H1 (cell line): ENCODE measurements around the gene RAB11A. TPM values are rescaled to one million over a fixed set of nuclear protein-coding genes. Genes with fewer than 3 reads are reported as not detected.

Source experiments
- polyA plus RNA-seq, 7 experiments: library from polyadenylated mRNA; depleted of rRNA in 3 of 7; stranded (reverse) in 5 of 7; unstranded in 2 of 7; fragments of >200 nt in 5 of 7; fragments of 200-250 nt in 2 of 7; gene quantifications; 1 replicate in 5 of 7; 2 replicates in 1 of 7; 4 replicates in 1 of 7; pipeline versions ENCODE4 v1.2.1 to v1.2.3, GENCODE V29; 2011 to 2013; ENCODE audit warnings: missing spikeins in 2 of 7, mixed read lengths in 2 of 7
- total RNA-seq: library from RNA; stranded (reverse); fragmentation: NEBNext Ultra II Directional; extraction: Animal tissue kit (Norgen Biotek cat#: 25700); gene quantifications from 2 replicates; pipeline ENCODE4 v1.2.1, GENCODE V29; 2021
- TF ChIP-seq, protein P1 (sequence below): fragments of 300-600 bp; sonication (generic); IDR thresholded peaks from 2 replicates; pipeline ENCODE4 v1.7.1; 2012; ENCODE audit warnings: low read length, moderate library complexity, mild to moderate bottlenecking, inconsistent platforms; ENCODE audit not compliant: insufficient replicate concordance

The RAB11A gene
- total and polyA plus RNA-seq, 2 of the 8 experiments (the other 6 are each of a cell fraction or from before 2014, with no cell fraction given): 211 to 254 TPM

DNA sequence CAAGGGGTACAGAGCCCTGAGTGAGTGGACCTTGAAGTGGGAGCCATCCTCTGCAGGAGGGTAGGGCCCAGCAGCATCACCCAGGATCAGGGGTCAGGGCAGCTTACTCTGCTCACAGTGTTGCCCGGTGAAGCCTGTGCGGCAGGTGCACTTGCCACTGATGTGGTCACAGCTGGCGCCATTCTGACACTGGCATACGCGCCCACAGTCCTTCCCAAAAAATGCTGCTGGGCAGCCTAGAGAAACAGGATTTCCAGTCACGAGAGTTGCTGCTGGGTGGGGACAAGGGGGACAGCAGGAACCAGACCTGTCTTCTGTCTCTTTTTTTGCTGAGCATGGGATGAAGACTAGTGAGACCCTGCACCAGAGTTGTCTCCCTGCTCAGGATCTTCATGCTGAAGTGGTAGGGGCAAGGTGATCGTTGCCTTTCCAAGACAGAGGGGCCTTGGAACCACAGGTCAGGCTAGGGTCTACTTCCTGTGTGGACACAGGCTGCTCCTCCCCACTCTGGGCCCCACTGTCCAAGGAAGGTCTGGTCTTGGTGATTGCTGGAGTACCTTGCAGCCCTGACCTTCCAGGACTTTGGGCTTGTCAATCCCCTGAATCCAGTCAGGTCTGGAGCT lies 46.9 kb downstream of the RAB11A start (continued):
- TF ChIP-seq, protein P1, sequence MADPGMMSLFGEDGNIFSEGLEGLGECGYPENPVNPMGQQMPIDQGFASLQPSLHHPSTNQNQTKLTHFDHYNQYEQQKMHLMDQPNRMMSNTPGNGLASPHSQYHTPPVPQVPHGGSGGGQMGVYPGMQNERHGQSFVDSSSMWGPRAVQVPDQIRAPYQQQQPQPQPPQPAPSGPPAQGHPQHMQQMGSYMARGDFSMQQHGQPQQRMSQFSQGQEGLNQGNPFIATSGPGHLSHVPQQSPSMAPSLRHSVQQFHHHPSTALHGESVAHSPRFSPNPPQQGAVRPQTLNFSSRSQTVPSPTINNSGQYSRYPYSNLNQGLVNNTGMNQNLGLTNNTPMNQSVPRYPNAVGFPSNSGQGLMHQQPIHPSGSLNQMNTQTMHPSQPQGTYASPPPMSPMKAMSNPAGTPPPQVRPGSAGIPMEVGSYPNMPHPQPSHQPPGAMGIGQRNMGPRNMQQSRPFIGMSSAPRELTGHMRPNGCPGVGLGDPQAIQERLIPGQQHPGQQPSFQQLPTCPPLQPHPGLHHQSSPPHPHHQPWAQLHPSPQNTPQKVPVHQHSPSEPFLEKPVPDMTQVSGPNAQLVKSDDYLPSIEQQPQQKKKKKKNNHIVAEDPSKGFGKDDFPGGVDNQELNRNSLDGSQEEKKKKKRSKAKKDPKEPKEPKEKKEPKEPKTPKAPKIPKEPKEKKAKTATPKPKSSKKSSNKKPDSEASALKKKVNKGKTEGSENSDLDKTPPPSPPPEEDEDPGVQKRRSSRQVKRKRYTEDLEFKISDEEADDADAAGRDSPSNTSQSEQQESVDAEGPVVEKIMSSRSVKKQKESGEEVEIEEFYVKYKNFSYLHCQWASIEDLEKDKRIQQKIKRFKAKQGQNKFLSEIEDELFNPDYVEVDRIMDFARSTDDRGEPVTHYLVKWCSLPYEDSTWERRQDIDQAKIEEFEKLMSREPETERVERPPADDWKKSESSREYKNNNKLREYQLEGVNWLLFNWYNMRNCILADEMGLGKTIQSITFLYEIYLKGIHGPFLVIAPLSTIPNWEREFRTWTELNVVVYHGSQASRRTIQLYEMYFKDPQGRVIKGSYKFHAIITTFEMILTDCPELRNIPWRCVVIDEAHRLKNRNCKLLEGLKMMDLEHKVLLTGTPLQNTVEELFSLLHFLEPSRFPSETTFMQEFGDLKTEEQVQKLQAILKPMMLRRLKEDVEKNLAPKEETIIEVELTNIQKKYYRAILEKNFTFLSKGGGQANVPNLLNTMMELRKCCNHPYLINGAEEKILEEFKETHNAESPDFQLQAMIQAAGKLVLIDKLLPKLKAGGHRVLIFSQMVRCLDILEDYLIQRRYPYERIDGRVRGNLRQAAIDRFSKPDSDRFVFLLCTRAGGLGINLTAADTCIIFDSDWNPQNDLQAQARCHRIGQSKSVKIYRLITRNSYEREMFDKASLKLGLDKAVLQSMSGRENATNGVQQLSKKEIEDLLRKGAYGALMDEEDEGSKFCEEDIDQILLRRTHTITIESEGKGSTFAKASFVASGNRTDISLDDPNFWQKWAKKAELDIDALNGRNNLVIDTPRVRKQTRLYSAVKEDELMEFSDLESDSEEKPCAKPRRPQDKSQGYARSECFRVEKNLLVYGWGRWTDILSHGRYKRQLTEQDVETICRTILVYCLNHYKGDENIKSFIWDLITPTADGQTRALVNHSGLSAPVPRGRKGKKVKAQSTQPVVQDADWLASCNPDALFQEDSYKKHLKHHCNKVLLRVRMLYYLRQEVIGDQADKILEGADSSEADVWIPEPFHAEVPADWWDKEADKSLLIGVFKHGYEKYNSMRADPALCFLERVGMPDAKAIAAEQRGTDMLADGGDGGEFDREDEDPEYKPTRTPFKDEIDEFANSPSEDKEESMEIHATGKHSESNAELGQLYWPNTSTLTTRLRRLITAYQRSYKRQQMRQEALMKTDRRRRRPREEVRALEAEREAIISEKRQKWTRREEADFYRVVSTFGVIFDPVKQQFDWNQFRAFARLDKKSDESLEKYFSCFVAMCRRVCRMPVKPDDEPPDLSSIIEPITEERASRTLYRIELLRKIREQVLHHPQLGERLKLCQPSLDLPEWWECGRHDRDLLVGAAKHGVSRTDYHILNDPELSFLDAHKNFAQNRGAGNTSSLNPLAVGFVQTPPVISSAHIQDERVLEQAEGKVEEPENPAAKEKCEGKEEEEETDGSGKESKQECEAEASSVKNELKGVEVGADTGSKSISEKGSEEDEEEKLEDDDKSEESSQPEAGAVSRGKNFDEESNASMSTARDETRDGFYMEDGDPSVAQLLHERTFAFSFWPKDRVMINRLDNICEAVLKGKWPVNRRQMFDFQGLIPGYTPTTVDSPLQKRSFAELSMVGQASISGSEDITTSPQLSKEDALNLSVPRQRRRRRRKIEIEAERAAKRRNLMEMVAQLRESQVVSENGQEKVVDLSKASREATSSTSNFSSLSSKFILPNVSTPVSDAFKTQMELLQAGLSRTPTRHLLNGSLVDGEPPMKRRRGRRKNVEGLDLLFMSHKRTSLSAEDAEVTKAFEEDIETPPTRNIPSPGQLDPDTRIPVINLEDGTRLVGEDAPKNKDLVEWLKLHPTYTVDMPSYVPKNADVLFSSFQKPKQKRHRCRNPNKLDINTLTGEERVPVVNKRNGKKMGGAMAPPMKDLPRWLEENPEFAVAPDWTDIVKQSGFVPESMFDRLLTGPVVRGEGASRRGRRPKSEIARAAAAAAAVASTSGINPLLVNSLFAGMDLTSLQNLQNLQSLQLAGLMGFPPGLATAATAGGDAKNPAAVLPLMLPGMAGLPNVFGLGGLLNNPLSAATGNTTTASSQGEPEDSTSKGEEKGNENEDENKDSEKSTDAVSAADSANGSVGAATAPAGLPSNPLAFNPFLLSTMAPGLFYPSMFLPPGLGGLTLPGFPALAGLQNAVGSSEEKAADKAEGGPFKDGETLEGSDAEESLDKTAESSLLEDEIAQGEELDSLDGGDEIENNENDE: no peak
